GM21381 (cell line): ENCODE data around the gene HARS2.
"Not testable (repeated sequence)": the region's sequence is repeated elsewhere in the genome, so short reads cannot be mapped to it uniquely, and the experiment has no call there.

Experiments
- ATAC-seq: cut with Tn5 transposase; IDR thresholded peaks from one replicate; pipeline ENCODE4 v1.9.1; 2021; ENCODE audit warnings: mild to moderate bottlenecking, moderate library complexity; ENCODE audit not compliant: unreplicated experiment

The HARS2 gene, protein sequence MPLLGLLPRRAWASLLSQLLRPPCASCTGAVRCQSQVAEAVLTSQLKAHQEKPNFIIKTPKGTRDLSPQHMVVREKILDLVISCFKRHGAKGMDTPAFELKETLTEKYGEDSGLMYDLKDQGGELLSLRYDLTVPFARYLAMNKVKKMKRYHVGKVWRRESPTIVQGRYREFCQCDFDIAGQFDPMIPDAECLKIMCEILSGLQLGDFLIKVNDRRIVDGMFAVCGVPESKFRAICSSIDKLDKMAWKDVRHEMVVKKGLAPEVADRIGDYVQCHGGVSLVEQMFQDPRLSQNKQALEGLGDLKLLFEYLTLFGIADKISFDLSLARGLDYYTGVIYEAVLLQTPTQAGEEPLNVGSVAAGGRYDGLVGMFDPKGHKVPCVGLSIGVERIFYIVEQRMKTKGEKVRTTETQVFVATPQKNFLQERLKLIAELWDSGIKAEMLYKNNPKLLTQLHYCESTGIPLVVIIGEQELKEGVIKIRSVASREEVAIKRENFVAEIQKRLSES

DNA sequence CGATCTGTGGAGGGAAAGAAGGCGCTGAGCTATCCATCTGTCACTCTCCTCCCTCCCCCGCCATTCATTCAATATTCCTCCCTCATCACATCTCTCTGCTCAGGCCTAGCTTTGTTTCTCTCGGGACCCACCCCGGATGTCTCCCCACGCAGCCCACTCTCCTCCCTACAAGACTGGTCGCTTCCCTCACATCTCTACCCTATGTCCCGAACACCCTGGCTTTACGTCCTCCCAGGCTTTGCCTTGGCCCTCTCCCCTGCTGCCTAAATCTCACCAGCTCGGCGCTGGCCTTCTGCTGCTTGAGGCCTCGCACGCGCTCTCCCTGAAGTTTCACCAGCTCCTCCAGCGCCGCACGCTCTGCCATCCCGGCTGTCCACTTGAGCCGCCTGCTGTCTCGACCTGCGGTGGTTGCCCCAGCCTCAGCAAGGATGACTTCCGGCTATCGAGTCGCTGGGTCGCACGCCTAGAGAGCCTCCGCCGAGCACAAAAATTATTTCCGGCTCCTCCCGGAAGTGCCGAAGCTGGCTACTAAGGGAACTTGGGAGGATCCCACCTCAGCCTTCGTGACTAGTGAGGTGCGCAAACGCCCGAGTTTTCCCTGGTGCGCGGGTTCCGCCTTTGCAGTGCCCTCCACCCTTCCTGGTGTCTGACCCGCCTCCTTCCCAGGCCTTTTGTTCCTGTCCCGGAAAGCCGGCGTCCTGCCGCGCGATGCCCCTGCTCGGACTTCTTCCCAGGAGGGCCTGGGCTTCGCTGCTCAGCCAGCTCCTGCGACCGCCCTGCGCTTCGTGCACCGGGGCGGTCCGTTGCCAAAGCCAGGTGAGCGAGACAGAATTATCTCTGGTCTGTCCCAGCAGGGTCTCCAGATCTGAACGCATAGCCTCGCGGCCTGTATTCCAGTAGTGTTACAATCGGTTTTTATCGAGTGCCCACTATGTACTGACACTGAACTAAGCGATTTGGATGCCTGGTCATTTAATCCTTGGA lies at the start of gene HARS2, which contains the start of gene HARS1:
Gene HARS2, plus strand, starts transcription at position 515 of the 984 bp plus-strand sequence. Its CDS starts 194 bp downstream, at position 709.
Gene HARS1, minus strand, starts transcription at position 430 of the 984 bp plus-strand sequence. Its CDS starts 66 bp downstream, at position 364.
- peak; percentile 96 for ATAC-seq

DNA sequence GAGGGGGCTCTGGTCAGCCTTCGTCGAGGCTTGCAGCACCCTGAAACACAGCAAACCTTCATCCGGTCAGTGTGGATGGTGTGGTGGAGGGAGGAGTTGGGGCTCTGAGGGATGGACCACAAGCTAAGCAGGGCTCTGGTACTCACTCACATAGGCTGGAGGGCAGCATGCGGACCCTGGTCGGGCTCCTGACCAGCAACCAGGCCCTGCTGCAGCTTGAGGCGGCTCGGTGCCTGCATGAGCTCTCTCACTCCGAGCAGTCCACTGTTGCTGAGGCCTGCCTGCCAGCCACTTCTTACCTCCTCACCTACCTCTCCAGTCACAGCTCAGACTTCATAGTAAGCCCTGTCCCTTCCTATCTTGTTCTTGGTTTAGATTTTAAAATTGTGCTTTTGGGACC lies 49.5 kb upstream of the HARS2 start:
- no peak for ATAC-seq

DNA sequence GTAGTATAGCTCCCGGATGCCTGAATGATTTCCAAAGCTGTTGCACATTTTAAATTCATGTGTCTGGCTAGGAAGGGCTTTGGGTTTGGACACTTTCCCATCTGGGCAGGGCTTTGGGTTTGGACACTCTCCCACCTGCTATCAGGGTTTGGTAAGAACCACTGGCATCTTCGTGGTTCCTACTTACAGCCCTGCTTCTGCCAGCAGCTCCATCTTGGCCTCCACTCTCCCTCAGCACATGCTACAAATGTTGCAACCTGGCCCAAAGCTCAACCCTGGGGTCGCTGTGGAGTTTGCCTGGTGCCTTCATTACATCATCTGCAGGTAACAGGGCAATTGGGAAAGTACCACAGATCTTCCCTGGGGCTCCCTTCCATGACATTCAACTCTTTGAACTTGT lies 48.5 kb upstream of the HARS2 start:
- ATAC-seq, result no peak

DNA sequence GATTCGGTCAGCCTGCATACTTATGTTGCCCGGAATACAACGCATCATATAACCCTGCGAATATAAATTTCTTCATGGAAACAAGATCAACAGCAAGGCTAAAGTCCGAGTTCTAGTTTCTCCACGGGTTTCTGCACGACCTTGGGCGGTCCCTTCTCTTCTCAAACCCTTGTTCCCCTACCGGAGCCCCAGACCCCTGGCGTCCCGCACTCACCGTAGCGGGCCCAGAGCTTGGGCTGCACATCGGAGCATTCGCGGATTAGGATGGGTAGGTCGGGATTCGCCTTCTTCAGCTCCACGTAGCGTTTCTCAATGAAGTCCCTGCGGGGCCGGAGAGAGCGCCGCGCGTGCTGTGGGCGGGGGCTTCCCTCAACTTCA lies 44.2 kb upstream of the HARS2 start:
- no peak for ATAC-seq

DNA sequence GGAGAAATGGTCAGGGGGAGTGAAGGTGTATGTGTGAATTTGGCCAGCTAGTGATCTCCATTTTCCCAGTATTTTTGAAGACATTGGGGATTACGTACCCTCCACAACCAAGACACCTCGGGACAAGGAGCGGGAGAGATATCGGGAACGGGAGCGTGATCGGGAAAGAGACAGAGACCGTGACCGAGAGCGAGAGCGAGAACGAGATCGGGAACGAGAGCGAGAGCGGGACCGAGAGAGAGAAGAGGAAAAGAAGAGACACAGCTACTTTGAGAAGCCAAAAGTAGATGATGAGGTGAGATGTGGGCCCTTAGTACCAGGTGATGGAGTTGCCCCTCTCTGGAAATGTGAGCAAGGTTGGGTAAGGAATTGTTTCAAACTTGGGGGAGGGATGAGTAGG lies 32.4 kb upstream of the HARS2 start:
- no peak for ATAC-seq

DNA sequence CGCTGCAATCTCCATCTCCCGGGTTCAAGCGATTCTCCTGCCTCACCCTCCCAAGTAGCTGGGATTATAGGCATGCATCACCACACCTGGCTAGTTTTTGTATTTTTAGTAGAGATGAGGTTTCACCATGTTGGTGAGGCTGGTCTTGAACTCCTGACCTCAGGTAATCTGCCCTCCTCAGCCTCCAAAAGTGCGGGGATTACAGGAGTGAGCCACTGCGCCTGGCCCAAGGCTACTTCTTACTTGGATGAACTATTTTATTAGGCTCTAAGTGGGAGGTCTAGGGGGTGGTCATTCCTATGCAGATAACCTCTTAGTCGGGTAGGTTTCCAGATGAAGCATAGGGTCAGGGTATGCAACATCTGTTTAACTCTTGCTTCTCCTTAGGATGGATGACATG lies 30.9 kb upstream of the HARS2 start:
- not testable (repeated sequence) for ATAC-seq

DNA sequence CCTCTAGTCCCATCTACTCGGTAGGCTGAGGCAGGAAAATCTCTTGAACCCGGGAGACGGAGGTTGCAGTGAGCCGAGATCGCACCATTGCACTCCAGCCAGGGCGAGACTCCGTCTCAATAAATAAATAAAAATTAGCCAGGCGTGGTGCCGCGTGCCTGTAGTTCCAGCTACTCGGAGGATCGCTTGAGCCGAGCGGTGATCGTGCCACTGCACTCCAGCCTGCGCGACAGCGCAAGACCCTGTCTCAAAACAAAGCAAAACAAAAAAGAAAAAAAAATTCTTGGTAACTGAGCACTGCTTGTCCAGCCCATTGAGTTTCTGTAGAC lies 27.3 kb upstream of the HARS2 start:
- ATAC-seq, result no peak

DNA sequence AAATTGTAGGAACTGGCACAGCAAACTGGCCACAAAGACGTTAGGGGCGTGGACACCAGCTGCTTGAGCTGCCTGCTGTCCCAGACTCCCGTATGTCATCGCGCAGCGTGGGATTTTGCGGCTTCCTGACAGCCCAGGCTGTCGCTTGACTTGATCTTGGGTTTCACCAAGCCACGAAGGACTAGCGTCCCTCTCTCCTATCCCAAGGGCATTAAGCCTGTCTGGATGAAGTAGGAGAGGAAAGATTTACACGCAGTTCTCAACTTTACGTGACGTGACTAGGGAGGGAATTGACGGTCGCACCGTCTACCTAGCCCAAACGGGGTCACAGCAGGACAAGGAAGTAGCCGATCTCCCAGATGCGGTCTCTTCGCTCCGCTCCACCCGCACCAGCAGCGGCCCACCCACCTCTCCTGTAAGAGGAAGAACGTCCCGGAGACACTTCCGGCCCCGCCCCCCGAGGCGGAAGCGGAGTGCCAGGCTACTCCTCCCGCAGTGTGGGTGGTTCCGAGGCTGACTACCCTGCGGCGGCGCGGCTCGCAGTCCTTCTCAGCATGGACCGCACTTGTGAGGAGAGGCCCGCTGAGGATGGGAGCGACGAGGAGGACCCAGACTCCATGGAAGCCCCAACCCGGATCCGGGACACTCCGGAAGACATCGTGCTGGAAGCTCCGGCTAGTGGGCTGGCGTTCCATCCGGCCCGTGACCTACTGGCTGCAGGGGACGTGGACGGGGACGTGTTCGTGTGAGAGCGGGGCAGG lies 26.7 kb upstream of the HARS2 start, which contains the start of gene WDR55:
Gene WDR55, plus strand, starts transcription at position 546 of the 761 bp plus-strand sequence. Its CDS starts 9 bp downstream, at position 555.
- peak; percentile 93 for ATAC-seq

DNA sequence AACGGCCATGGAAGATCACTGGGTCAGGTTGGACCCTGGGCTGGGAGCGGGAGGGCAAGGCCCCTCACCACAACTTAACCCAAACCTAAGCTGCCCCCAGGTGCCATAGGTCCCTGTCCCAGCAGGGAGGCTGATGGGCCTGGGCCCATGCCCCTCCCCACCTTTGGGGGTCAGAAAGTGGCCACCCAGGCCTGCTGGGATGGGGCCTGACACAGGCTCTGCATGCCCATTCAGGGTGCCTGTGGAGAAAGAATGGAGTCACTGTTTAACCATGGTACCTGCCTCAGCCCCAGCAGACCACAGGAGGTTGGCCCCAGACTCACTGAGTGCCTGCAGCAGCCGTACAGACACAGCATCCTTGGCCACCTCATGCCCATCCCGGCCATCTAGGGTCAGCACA lies 20.2 kb upstream of the HARS2 start:
- ATAC-seq, result not testable (repeated sequence)

DNA sequence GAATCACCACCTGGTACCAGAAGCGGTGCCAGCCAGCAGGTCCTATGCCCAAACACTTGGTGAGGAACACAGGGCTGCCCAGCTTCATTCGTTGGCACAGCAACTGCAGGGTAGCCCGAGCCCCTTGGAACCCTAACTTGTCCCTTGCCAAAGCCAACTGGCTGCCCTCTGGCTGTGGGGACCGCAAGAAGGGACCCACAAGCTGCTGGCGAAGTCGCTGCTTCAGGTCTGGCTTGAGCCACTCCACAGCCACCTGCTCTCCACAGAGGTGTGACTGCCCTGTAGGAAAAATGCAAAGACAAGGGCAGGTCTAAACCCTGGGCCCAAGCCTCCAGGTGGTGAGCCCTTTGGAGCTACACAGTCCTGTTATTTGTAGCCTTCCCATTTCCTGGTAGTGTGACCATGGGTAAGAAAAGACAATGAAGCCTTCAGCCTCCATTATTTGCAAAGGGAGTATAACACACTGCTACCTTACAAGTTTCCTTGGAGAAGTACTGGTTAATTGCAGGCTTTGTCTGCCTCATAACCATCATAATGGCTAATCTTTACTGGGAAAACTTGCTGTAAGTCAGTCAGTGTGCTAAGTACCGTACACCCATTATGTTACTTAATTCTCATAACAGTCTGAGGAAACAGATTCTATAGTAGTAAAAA lies 19.7 kb upstream of the HARS2 start:
- ATAC-seq, result no peak

DNA sequence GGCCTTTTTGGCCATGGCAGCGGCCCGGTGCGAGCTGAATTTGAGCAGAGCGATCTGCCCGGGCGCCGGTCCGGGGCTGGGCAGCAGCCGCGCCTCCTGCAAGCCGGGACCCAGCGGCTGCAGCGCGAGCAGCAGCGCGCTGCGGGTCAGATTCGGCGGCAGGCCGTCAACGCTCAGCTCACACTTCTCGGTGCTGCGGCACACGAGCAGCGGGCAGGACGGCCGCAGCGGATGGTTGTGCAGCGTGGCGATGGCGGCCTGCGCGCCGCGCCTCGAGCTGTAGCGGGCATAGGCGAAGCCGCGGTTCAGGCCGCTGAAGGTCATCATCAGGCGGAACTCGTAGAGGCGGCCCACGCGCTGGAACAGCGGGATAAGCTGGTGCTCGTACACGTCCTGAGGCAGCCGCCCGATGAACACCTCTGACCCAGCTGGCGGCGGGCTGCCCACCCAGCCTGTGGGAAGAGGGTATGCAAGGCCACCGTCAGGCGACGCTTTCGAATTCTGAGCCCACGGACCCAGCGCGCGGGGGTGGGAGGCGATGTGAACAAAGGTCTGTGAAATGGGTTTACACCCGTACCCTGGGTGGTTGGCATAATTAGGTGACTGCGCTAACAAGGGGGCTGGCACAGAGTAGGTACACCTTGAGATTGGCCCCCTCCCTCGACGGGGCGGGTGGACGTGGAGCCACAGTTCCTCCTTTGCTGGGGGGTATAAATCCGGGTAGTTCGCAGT lies 18.6 kb upstream of the HARS2 start:
- ATAC-seq, result no peak

DNA sequence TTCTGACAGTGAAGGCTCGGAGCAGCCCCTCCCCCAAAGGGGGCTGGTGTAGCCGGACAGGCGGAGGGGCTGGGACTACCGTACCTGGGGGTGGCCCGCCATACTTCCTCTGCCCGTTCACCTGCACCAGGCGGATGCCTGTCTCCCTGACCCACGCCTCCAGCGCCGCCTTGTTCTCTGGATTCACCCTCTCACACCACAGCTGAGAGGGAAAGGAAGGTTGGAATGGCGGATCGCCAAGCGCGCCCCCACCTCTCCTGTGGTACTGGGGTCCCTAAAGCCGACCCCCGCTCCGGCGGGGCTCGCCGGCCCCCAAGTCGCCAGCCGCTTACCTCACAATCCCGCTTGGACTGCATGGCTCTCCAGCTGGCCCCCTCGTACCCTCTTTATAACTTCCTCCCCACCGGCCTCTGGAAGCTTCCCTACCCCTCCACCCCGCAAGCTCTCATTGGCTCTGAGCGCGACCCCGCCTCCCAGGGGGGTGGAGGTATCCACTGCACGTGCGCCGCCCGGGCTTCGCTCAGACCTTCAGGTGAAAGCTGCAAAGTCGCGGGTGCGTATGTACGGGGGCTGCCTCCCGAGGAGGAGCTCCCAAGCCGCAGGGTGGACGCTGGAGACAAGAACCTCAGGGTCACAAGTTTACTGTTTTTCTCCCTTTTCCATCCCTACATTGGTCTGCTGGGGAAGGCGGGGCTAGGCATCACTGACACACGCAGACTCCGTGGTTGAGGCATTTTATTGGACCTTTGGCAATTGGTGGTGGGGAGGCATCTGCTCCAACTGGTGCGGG lies 17.9 kb upstream of the HARS2 start, which contains the start of gene DND1:
Gene DND1, minus strand, starts transcription at position 390 of the 790 bp plus-strand sequence. Its CDS starts 34 bp downstream, at position 356.
- no peak for ATAC-seq

DNA sequence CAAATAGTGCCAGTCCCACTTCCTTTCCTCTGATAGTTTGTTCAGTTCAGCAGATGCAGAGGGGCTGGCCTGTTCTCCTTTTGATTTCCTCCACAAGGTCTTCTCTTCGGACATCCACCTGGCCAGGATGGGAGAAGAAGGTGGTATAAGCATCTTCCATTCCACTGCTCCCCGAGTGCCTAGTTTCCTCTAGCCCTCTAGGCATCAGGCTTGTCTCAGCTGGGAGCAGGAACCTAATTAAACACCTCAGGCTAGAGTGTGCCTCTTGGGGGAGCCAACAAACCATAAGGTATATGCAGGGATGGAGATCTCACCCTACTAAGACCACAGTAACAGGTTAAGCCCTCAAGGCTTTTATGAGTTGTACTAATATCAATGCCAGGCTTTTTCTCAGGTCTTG lies 17.0 kb upstream of the HARS2 start:
- no peak for ATAC-seq

DNA sequence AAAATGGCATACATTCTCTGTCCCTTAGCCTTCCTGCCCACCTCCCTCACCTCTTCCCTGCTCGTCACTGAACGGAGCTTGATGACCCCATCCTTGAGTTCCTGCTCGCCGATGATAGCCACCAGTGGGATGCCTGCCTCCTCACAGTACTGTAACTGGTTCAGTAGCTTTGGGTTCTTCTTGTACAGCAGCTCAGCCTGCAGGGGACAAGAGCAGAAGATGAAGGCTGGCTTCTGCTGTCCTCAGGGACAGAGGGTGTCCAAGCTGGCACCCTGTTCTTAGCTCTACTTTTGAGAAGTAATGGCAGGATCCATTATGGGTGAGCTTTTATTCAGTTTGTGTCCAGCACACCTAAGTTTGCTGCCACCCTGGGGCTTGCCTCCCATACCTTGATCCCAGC lies 16.6 kb upstream of the HARS2 start:
- no peak for ATAC-seq

DNA sequence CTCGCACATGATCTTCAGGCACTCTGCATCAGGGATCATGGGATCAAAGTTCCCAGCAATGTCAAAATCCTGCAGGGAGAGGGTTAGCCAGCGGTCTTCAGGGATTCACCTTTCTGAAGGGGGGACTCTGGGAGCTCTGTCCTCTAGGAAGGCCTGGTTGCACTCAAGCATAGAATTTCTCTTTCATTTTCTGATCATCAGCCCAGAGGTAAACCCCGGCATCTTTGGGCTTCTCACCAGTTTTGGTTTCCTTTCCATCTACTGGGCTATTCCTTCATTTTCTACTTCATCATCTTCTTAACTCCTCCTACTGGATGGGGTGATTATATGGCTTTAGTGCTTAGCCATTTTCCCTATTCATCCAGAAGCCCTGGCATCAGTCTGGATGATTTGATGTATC lies 13.3 kb upstream of the HARS2 start:
- ATAC-seq, result peak; percentile 52

DNA sequence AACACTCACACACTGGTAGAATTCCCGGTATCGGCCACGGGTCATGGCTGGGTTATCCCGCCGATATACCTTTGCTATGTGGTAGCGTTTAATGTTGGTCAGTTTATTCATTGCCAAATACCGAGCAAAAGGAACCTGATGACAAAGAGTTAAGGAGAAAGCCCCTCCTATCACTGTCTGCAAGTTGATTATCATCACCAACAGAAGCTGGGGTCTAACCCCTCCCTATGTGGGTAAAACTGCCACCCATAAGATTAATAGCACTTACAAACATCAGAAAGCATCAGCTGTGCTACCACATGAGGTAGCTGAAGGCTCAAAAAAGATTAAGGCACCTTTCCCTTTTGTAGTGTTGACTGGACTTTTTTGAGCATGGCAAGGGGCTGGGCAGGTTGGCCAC lies 12.3 kb upstream of the HARS2 start:
- no peak for ATAC-seq

DNA sequence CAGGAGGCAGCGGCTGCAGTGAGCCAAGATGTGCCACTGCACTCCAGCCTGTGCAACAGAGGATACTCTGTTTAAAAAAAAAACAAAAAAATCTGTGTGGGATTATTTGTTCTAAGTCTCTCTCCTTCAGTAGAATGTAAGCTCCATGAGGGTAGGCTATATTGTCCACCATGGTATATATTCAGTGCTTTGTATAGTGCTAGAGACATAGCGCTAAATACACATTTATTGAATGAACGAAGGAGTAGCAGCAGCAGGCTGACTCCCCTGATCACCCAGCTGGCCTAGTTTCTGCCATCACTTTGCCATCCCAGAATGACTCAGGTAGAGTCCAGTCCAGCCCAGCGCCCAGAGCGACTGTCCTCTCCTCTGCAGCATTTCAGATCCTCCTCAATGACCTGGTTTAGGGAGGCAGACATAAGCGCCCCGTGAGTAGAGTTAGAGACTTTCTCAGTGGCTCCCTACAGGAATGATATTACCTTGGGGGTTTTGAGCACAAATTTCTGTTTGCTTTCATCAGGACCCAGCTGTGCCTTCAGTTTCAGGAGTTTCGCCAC lies 801 bp upstream of the HARS2 start:
- peak; percentile 2 for ATAC-seq

DNA sequence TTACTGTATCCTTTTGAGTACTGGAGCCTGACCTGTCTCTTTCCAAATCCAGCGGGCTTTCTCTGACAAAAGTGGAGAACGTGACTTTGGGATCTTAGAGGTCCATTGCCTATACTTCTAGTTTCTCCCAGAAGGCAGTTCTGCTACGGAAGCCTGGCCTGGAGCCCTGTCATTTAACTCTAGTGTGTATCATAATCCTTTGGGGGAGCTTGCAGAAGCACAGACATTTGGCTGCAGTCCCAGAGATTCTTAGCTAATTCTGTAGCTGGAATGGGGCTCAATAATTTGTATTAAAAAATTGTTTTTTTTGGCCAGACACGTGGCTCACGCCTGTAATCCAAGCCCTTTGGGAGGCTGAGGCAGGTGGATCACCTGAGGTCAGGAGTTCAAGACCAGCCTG lies 3.0 kb downstream of the HARS2 start:
- ATAC-seq, result no peak
